Measurements from ENCODE around the gene RELL2. TPM values are rescaled to one million over a fixed set of nuclear protein-coding genes. Genes with fewer than 3 reads are reported as not detected.
A peak's percentile ranks its signal among the peaks of the same experiment; 100 is the strongest.

The RELL2 gene
- polyA plus RNA-seq, 1 experiment, result 3.0 TPM

- no peak overlapping the region for H3K27ac ChIP-seq (ENCODE audit: low read depth, low read length)
- ChIA-PET CTCF (interaction anchor here (1.2 to 11.5 kb wide), 3 partner anchors 15 to 42 kb away, joined by 5 to 175 read pairs (median 52); partner anchors contain the start of gene DIAPH1), POLR2A (interaction anchor here (1.0 kb wide), 1 partner anchor 16 kb away, joined by 6 read pairs; the partner anchor contains the start of gene DIAPH1)
- no peaks in the 10 kb centered on the region; the same call in 1 of the 2 replicates for H3K9me3 ChIP-seq (ENCODE audit: control insufficient read depth, insufficient read depth, low read length)
- no peak overlapping the region for H3K4me3 ChIP-seq (ENCODE audit: low read depth, low read length)
- H3K27me3 ChIP-seq (ENCODE audit: control insufficient read depth, insufficient read depth, low read length), result no peaks in the 10 kb centered on the region
- no peak for DNase-seq (ENCODE audit: low read depth, low spot score)
- no peak for TF ChIP-seq CTCF (IDR thresholded peaks at IDR 0.05; ENCODE audit: low read depth, low read length)
Measured at GRCh38 chr5:141634720-141635119, 2.1 kb upstream of the RELL2 start.

GRCh38 chr5:141635646-141636045 is 1.2 kb upstream of the RELL2 start:
- TF ChIP-seq CTCF (IDR thresholded peaks at IDR 0.05; ENCODE audit: low read depth, low read length), result no peak
- POLR2A ChIA-PET, result interaction anchor here (0.6 to 3.1 kb wide), 8 partner anchors 16 to 333 kb away, joined by 3 to 28 read pairs (median 8); partner anchors contain the start of genes DIAPH1, FCHSD1 and RNF14
- CTCF ChIA-PET, result interaction anchor here (0.6 to 11.5 kb wide), 7 partner anchors 16 to 340 kb away, joined by 4 to 175 read pairs (median 5); partner anchors contain the start of gene DIAPH1
- H3K27me3 ChIP-seq (ENCODE audit: control insufficient read depth, insufficient read depth, low read length), result no peaks in the 10 kb centered on the region
- peak overlapping the region; percentile 77 for H3K4me3 ChIP-seq (ENCODE audit: low read depth, low read length)
- H3K9me3 ChIP-seq (ENCODE audit: control insufficient read depth, insufficient read depth, low read length), result no peaks in the 10 kb centered on the region; the same call in 1 of the 2 replicates
- no peak overlapping the region for H3K27ac ChIP-seq (ENCODE audit: low read depth, low read length)
- DNase-seq (ENCODE audit: low read depth, low spot score), result no peak

GRCh38 chr5:141636106-141636412 is 738 bp upstream of the RELL2 start:
- POLR2A ChIA-PET, result interaction anchor here (0.6 to 3.1 kb wide), 9 partner anchors 15 to 333 kb away, joined by 3 to 28 read pairs (median 4); partner anchors contain the start of genes DIAPH1, FCHSD1 and RNF14
- H3K27me3 ChIP-seq (ENCODE audit: control insufficient read depth, insufficient read depth, low read length), result no peaks in the 10 kb centered on the region
- CTCF ChIA-PET, result interaction anchor here (0.5 to 11.5 kb wide), 9 partner anchors 16 to 1805 kb away, joined by 3 to 175 read pairs (median 5); partner anchors contain the start of gene DIAPH1
- DNase-seq (ENCODE audit: low read depth, low spot score), result no peak
- H3K9me3 ChIP-seq (ENCODE audit: control insufficient read depth, insufficient read depth, low read length), result no peaks in the 10 kb centered on the region; the same call in 1 of the 2 replicates
- TF ChIP-seq CTCF (IDR thresholded peaks at IDR 0.05; ENCODE audit: low read depth, low read length), result no peak
- no peak overlapping the region for H3K27ac ChIP-seq (ENCODE audit: low read depth, low read length)
- H3K4me3 ChIP-seq (ENCODE audit: low read depth, low read length), result peak overlapping the region; percentile 77

GRCh38 chr5:141637123-141637766 is 448 bp downstream of the RELL2 start:
- ChIA-PET POLR2A (interaction anchor here (0.5 to 3.1 kb wide), 10 partner anchors 14 to 332 kb away, joined by 3 to 28 read pairs (median 4); partner anchors contain the start of genes DIAPH1, FCHSD1 and RNF14), CTCF (interaction anchor here (1.2 to 11.5 kb wide), 8 partner anchors 17 to 324 kb away, joined by 3 to 175 read pairs (median 4); partner anchors contain the start of gene DIAPH1)
- H3K27me3 ChIP-seq (ENCODE audit: control insufficient read depth, insufficient read depth, low read length), result no peaks in the 10 kb centered on the region
- no peak for TF ChIP-seq CTCF (IDR thresholded peaks at IDR 0.05; ENCODE audit: low read depth, low read length)
- no peaks in the 10 kb centered on the region; the same call in 1 of the 2 replicates for H3K9me3 ChIP-seq (ENCODE audit: control insufficient read depth, insufficient read depth, low read length)
- H3K4me3 ChIP-seq (ENCODE audit: low read depth, low read length), result peak overlapping the region; percentile 77
- DNase-seq (ENCODE audit: low read depth, low spot score), result no peak
- no peak overlapping the region for H3K27ac ChIP-seq (ENCODE audit: low read depth, low read length)
